Breast epithelium (tissue), 3 donors: Measurements from ENCODE around the gene EPB41L2.

Experiments used
- CTCF ChIP-seq, 3 donors: fragments of 450-650 bp; IDR thresholded peaks; one replicate each; pipeline ENCODE4 v1.5.1; 2016 to 2017; ENCODE audit warnings: antibody characterized with exemption in 3 of 3, mild to moderate bottlenecking in 3 of 3, moderate library complexity in 3 of 3
- POLR2A ChIP-seq: fragments of 450-650 bp; IDR thresholded peaks from one replicate; pipeline ENCODE4 v1.6.1; 2016; ENCODE audit warnings: antibody characterized with exemption, mild to moderate bottlenecking, moderate library complexity
- POLR2AphosphoS5 ChIP-seq, 3 donors: sonication (generic); formaldehyde crosslinking; IDR thresholded peaks; one replicate each; pipeline ENCODE4 v1.6.1; 2017; ENCODE audit warnings: antibody characterized with exemption in 3 of 3

- no peak for TF ChIP-seq CTCF (IDR thresholded peaks at IDR 0.05)
- TF ChIP-seq POLR2A, result no peak
- TF ChIP-seq POLR2AphosphoS5 (IDR thresholded peaks at IDR 0.05), result no peak
Measured at GRCh38 chr6:130943738-130944137, 119.3 kb downstream of the EPB41L2 start.
